ENCODE data around the gene KPNA1. TPM values are rescaled to one million over a fixed set of nuclear protein-coding genes. Genes with fewer than 3 reads are reported as not detected.

Gene KPNA1
- total and polyA plus RNA-seq, 4 donors, result 20.7 to 42.0 (median 23.5) TPM

GRCh38 chr3:122464659-122465058 lies 50.1 kb downstream of the KPNA1 start:
- no peak for DNase-seq (ENCODE audit: low spot score)
- H3K4me1 ChIP-seq (ENCODE audit: control insufficient read depth in 4 of 4, insufficient read depth in 4 of 4, low read length in 3 of 4), result peaks cover under 1 to 11% (median 8%) of the 10 kb centered on the region in 4 donors
- peaks cover 0 to 11% (median 2%) of the 10 kb centered on the region in 4 donors for H3K36me3 ChIP-seq (ENCODE audit: control insufficient read depth in 4 of 4, insufficient read depth in 3 of 4, low read depth in 1 of 4, low read length in 3 of 4)
- no peaks in the 10 kb centered on the region for H3K9me3 ChIP-seq (ENCODE audit: control insufficient read depth in 4 of 4, low read length in 3 of 4)
- no peak overlapping the region for H3K4me3 ChIP-seq (ENCODE audit: low read depth in 1 of 3, low read length in 3 of 3)
- H3K27me3 ChIP-seq (ENCODE audit: control insufficient read depth in 4 of 4, insufficient read depth in 4 of 4, low read length in 3 of 4), result no peaks in the 10 kb centered on the region
- 98% methylated on average over 1 of the region's 1 CpG for WGBS
- TF ChIP-seq JUND (IDR thresholded peaks at IDR 0.05) (no peak), GABPA (IDR thresholded peaks at IDR 0.05 in 1 of 2, conservative IDR thresholded peaks at IDR 0.05 in 1 of 2) (no peak), RXRA (IDR thresholded peaks at IDR 0.05) (no peak), SP1 (IDR thresholded peaks at IDR 0.05) (no peak), NR2F2 (IDR thresholded peaks at IDR 0.05) (no peak), TAF1 (conservative IDR thresholded peaks at IDR 0.05) (no peak), FOXA1 (IDR thresholded peaks at IDR 0.05) (no peak), YY1 (IDR thresholded peaks at IDR 0.05) (no peak), HNF4A (conservative IDR thresholded peaks at IDR 0.05) (no peak)
- TF ChIP-seq, protein P1, sequence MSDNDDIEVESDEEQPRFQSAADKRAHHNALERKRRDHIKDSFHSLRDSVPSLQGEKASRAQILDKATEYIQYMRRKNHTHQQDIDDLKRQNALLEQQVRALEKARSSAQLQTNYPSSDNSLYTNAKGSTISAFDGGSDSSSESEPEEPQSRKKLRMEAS (IDR thresholded peaks at IDR 0.05), result no peak
- TF ChIP-seq, protein P2, sequence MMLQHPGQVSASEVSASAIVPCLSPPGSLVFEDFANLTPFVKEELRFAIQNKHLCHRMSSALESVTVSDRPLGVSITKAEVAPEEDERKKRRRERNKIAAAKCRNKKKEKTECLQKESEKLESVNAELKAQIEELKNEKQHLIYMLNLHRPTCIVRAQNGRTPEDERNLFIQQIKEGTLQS (IDR thresholded peaks at IDR 0.05), result no peak
- TF ChIP-seq, protein P3, sequence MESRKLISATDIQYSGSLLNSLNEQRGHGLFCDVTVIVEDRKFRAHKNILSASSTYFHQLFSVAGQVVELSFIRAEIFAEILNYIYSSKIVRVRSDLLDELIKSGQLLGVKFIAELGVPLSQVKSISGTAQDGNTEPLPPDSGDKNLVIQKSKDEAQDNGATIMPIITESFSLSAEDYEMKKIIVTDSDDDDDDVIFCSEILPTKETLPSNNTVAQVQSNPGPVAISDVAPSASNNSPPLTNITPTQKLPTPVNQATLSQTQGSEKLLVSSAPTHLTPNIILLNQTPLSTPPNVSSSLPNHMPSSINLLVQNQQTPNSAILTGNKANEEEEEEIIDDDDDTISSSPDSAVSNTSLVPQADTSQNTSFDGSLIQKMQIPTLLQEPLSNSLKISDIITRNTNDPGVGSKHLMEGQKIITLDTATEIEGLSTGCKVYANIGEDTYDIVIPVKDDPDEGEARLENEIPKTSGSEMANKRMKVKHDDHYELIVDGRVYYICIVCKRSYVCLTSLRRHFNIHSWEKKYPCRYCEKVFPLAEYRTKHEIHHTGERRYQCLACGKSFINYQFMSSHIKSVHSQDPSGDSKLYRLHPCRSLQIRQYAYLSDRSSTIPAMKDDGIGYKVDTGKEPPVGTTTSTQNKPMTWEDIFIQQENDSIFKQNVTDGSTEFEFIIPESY (IDR thresholded peaks at IDR 0.05), result no peak
- H3K27ac ChIP-seq (ENCODE audit: low read depth in 1 of 2, low read length in 2 of 2), result no peak overlapping the region
- no peak overlapping the region for H3K9ac ChIP-seq (ENCODE audit: low read depth in 1 of 2, low read length in 2 of 2)

DNA sequence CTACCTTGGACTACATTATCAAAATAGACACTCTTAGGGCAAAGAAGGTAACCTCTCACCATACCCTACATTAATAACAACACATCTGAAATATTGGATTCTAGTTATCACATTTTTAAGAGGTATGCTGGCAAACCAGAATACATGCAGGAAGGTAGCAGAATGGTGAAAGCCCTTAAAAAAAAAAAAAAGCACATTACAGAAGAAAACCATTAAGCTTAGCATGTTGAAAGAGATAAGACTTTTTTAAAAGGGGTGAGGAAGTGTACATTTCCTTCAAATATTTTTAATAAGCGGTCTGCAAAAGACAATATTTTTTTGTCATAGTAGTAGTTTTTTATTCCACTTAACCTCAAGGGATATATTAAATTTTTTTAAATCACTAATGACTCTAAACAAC lies 52.3 kb downstream of the KPNA1 start:
- H3K4me1 ChIP-seq (ENCODE audit: control insufficient read depth in 4 of 4, insufficient read depth in 4 of 4, low read length in 3 of 4), result peaks cover 5 to 32% (median 23%) of the 10 kb centered on the region in 4 donors
- no peaks in the 10 kb centered on the region for H3K27me3 ChIP-seq (ENCODE audit: control insufficient read depth in 4 of 4, insufficient read depth in 4 of 4, low read length in 3 of 4)
- no peaks in the 10 kb centered on the region for H3K9me3 ChIP-seq (ENCODE audit: control insufficient read depth in 4 of 4, low read length in 3 of 4)
- TF ChIP-seq EGR1 (IDR thresholded peaks at IDR 0.05; ENCODE audit: low read depth in 2 of 2), result no peak
- TF ChIP-seq TAF1 (conservative IDR thresholded peaks at IDR 0.05), result no peak
- TF ChIP-seq NR2F2 (IDR thresholded peaks at IDR 0.05), result no peak
- TF ChIP-seq, protein P3 (IDR thresholded peaks at IDR 0.05), result no peak
- TF ChIP-seq YY1 (IDR thresholded peaks at IDR 0.05), result no peak
- no peak overlapping the region for H3K4me3 ChIP-seq (ENCODE audit: low read depth in 1 of 3, low read length in 3 of 3)
- WGBS, result 89% methylated on average over 1 of the region's 1 CpG
- DNase-seq (ENCODE audit: low spot score), result no peak
- no peak overlapping the region for H3K9ac ChIP-seq (ENCODE audit: low read depth in 1 of 2, low read length in 2 of 2)
- H3K36me3 ChIP-seq (ENCODE audit: control insufficient read depth in 4 of 4, insufficient read depth in 3 of 4, low read depth in 1 of 4, low read length in 3 of 4), result peaks cover 0 to 18% (median 5%) of the 10 kb centered on the region in 4 donors
- peak overlapping the region; percentile 69 to 86 for H3K27ac ChIP-seq (ENCODE audit: low read depth in 1 of 2, low read length in 2 of 2)

DNA sequence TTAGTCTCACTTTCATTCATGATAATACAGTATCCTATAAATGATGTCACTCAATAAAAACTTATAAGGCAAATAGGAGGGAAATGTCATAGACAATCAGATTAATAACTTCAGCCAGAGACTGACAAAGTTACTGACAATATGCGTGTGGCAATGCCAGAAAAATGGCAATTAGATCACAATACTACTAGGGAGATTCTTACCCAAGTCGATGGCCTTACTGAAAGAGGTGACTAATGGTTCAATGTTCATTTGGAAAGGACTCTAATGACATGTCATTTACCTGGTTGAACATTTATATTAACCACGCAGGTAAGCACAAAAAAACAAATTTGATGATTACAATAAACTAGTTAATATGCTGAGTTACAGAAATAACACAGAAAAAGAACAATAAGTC lies 52.9 kb downstream of the KPNA1 start:
- Histone ChIP-seq H3K9me3 (ENCODE audit: control insufficient read depth in 4 of 4, low read length in 3 of 4) (no peaks in the 10 kb centered on the region), H3K27ac (ENCODE audit: low read depth in 1 of 2, low read length in 2 of 2) (peak overlapping the region; percentile 69 to 86), H3K36me3 (ENCODE audit: control insufficient read depth in 4 of 4, insufficient read depth in 3 of 4, low read depth in 1 of 4, low read length in 3 of 4) (peaks cover 0 to 14% (median 5%) of the 10 kb centered on the region in 4 donors), H3K9ac (ENCODE audit: low read depth in 1 of 2, low read length in 2 of 2) (no peak overlapping the region), H3K4me1 (ENCODE audit: control insufficient read depth in 4 of 4, insufficient read depth in 4 of 4, low read length in 3 of 4) (peaks cover 6 to 38% (median 28%) of the 10 kb centered on the region in 4 donors), H3K27me3 (ENCODE audit: control insufficient read depth in 4 of 4, insufficient read depth in 4 of 4, low read length in 3 of 4) (no peaks in the 10 kb centered on the region), H3K4me3 (ENCODE audit: low read depth in 1 of 3, low read length in 3 of 3) (no peak overlapping the region)
- no peak for DNase-seq (ENCODE audit: low spot score)
- 36% methylated on average over 3 of the region's 3 CpGs for WGBS
- TF ChIP-seq RAD21 (IDR thresholded peaks at IDR 0.05) (peak; percentile 25 to 26), NR2F2 (IDR thresholded peaks at IDR 0.05) (no peak), HNF4A (conservative IDR thresholded peaks at IDR 0.05) (peak; percentile 76 to 88), GABPA (IDR thresholded peaks at IDR 0.05 in 1 of 2, conservative IDR thresholded peaks at IDR 0.05 in 1 of 2) (no peak), FOXA2 (IDR thresholded peaks at IDR 0.05) (no peak), SP1 (IDR thresholded peaks at IDR 0.05) (peak; percentile 48), REST (IDR thresholded peaks at IDR 0.05) (no peak), YY1 (IDR thresholded peaks at IDR 0.05) (peak; percentile 56), RXRA (IDR thresholded peaks at IDR 0.05) (peak; percentile 61 to 74), HNF4G (IDR thresholded peaks at IDR 0.05) (peak; percentile 49), TAF1 (conservative IDR thresholded peaks at IDR 0.05) (no peak)
- TF ChIP-seq, protein P3 (IDR thresholded peaks at IDR 0.05), result peak; percentile 56
